Measurements from ENCODE around the gene EIF4E1B.

EIF4E1B gene

GRCh38 chr5:176606875-176607274, 23.6 kb upstream of the EIF4E1B start:
- Histone ChIP-seq H3K27ac (ENCODE audit: low read length, poor library complexity, severe bottlenecking) (no peak overlapping the region), H3K4ac (ENCODE audit: low read depth in 1 of 2, low read length in 2 of 2) (no peak overlapping the region), H2BK5ac (ENCODE audit: low read depth, low read length, poor library complexity, severe bottlenecking) (no peak overlapping the region), H3K14ac (ENCODE audit: low read length in 2 of 2) (no peak overlapping the region), H2BK12ac (ENCODE audit: low read length in 2 of 2) (no peak overlapping the region), H3K18ac (ENCODE audit: low read depth in 1 of 2, low read length in 2 of 2) (no peak overlapping the region), H3K23ac (ENCODE audit: low read length in 2 of 2) (no peak overlapping the region), H3K9ac (ENCODE audit: low read length) (no peak overlapping the region), H3K9me3 (ENCODE audit: control insufficient read depth, low read length) (no peaks in the 10 kb centered on the region), H3K4me1 (ENCODE audit: control insufficient read depth, insufficient read depth, low read depth, low read length) (peaks cover 25% of the 10 kb centered on the region), H4K8ac (ENCODE audit: low read length) (no peak overlapping the region), H2AK5ac (ENCODE audit: low read length, severe bottlenecking) (no peak overlapping the region), H3K4me3 (ENCODE audit: insufficient read depth in 1 of 2, low read depth in 1 of 2, low read length in 2 of 2) (no peak overlapping the region), H2BK15ac (ENCODE audit: low read depth, poor library complexity, severe bottlenecking) (no peak overlapping the region), H3K27me3 (ENCODE audit: control insufficient read depth in 1 of 2, insufficient read depth in 1 of 2, low read length in 2 of 2) (no peaks in the 10 kb centered on the region), H4K91ac (ENCODE audit: low read length) (no peak overlapping the region), H3K79me1 (replicated peaks; ENCODE audit: low read length, poor library complexity, severe bottlenecking) (peaks cover 36% of the 10 kb centered on the region), H2BK120ac (ENCODE audit: low read depth, low read length) (no peak overlapping the region), H3K4me2 (ENCODE audit: low read length, poor library complexity, severe bottlenecking) (no peak overlapping the region), H2AFZ (ENCODE audit: low read depth, low read length) (no peak overlapping the region), H3K36me3 (ENCODE audit: control insufficient read depth in 1 of 2, insufficient read depth in 2 of 2, low read depth in 1 of 2, low read length in 2 of 2) (peaks cover 0 to 8% of the 10 kb centered on the region in 2 experiments)
- no peak for DNase-seq
- WGBS, result 93% methylated on average over 3 of the region's 3 CpGs

DNA sequence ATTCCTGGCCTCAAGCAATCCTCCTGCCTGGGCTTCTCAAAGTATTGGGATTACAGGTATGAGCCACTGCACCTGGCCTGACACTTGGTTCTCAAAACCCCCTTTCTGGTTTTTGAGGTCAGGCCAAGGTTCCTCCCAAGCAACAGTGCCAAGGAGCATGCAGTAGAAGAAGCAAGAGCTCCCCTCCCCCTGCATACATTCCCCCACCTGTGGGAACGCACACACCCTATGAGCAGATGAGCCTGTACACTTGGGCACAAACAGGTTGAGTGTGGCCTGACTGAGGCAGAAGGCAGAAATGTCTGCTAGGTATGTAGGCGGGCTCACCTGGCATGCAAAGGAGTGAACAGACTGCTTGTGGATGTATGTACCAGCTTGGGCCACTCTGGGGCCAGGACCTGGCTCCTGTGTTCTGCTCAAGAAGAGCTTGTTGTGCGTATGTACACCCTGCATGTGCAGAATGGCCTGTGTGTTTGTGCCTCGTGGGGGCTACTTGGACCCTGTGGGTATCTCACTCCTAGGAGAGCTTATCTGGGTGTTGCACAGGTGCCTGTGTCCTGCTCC, 22.3 kb upstream of the EIF4E1B start:
- no peak for DNase-seq
- Histone ChIP-seq H3K14ac (ENCODE audit: low read length in 2 of 2) (no peak overlapping the region), H3K79me1 (replicated peaks; ENCODE audit: low read length, poor library complexity, severe bottlenecking) (peaks cover 29% of the 10 kb centered on the region), H2BK12ac (ENCODE audit: low read length in 2 of 2) (peak overlapping the region in 1 of 2 experiments; percentile 4), H4K91ac (ENCODE audit: low read length) (no peak overlapping the region), H3K4ac (ENCODE audit: low read depth in 1 of 2, low read length in 2 of 2) (no peak overlapping the region), H3K18ac (ENCODE audit: low read depth in 1 of 2, low read length in 2 of 2) (no peak overlapping the region), H2BK120ac (ENCODE audit: low read depth, low read length) (no peak overlapping the region), H2AK5ac (ENCODE audit: low read length, severe bottlenecking) (no peak overlapping the region), H3K4me1 (ENCODE audit: control insufficient read depth, insufficient read depth, low read depth, low read length) (peaks cover 23% of the 10 kb centered on the region), H2BK5ac (ENCODE audit: low read depth, low read length, poor library complexity, severe bottlenecking) (no peak overlapping the region), H4K8ac (ENCODE audit: low read length) (no peak overlapping the region), H3K27me3 (ENCODE audit: control insufficient read depth in 1 of 2, insufficient read depth in 1 of 2, low read length in 2 of 2) (no peaks in the 10 kb centered on the region), H3K23ac (ENCODE audit: low read length in 2 of 2) (no peak overlapping the region), H3K9me3 (ENCODE audit: control insufficient read depth, low read length) (no peaks in the 10 kb centered on the region), H3K4me3 (ENCODE audit: insufficient read depth in 1 of 2, low read depth in 1 of 2, low read length in 2 of 2) (no peak overlapping the region), H3K4me2 (ENCODE audit: low read length, poor library complexity, severe bottlenecking) (no peak overlapping the region), H2BK15ac (ENCODE audit: low read depth, poor library complexity, severe bottlenecking) (no peak overlapping the region), H3K27ac (ENCODE audit: low read length, poor library complexity, severe bottlenecking) (no peak overlapping the region), H3K9ac (ENCODE audit: low read length) (no peak overlapping the region), H2AFZ (ENCODE audit: low read depth, low read length) (no peak overlapping the region), H3K36me3 (ENCODE audit: control insufficient read depth in 1 of 2, insufficient read depth in 2 of 2, low read depth in 1 of 2, low read length in 2 of 2) (peaks cover 0 to 8% of the 10 kb centered on the region in 2 experiments)
- 97% methylated on average over 4 of the region's 4 CpGs for WGBS

DNA sequence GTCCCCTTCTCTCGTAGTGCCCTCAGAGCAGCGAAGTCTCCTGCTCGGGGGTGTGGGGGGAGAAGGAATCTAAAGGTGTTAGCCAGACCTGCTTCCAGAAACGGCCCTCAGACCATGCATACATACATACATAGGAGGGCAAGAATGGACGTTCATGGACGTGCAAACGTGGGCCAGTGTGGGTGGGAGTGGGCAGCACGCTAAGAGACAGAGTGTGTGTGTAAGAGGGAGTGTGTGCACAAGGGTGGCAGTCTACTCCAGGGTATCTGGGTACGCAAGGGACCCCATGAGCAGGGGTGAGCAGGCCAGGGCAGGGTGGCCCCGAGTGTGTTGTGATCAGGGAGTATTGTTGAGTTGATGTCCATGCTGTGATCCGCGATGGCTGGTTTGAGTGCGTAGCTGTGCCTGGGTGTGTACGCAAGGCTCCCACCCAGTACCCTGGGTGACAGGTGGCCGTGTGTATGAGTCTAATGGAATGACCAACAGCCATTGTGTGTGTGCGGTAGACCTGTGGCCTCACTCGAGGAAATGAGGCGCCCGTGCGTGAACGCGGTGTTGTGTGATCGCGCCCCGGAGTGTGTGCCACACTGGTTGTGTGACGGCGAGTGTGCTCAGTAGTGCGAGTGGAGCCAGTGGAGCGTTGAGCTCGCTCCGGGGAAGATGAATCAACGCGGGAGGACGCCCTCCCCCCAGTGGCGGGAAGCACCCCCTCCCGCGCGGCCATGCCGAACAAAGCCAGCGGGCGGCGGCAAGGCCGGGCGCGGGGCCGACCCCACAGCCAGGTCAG, 21.3 kb upstream of the EIF4E1B start:
- Histone ChIP-seq H2BK5ac (ENCODE audit: low read depth, low read length, poor library complexity, severe bottlenecking) (no peak overlapping the region), H2BK15ac (ENCODE audit: low read depth, poor library complexity, severe bottlenecking) (no peak overlapping the region), H3K36me3 (ENCODE audit: control insufficient read depth in 1 of 2, insufficient read depth in 2 of 2, low read depth in 1 of 2, low read length in 2 of 2) (peaks cover 0 to 8% of the 10 kb centered on the region in 2 experiments), H2BK12ac (ENCODE audit: low read length in 2 of 2) (no peak overlapping the region), H3K27ac (ENCODE audit: low read length, poor library complexity, severe bottlenecking) (no peak overlapping the region), H4K91ac (ENCODE audit: low read length) (peak overlapping the region; percentile 28), H3K4ac (ENCODE audit: low read depth in 1 of 2, low read length in 2 of 2) (no peak overlapping the region), H3K9ac (ENCODE audit: low read length) (peak overlapping the region; percentile 22), H3K4me3 (ENCODE audit: insufficient read depth in 1 of 2, low read depth in 1 of 2, low read length in 2 of 2) (peak overlapping the region; percentile 79), H3K18ac (ENCODE audit: low read depth in 1 of 2, low read length in 2 of 2) (peak overlapping the region in 1 of 2 experiments; percentile 41), H3K4me1 (ENCODE audit: control insufficient read depth, insufficient read depth, low read depth, low read length) (peaks cover 27% of the 10 kb centered on the region), H3K14ac (ENCODE audit: low read length in 2 of 2) (peak overlapping the region in 1 of 2 experiments; percentile 30), H3K79me1 (replicated peaks; ENCODE audit: low read length, poor library complexity, severe bottlenecking) (peaks cover 22% of the 10 kb centered on the region), H2AK5ac (ENCODE audit: low read length, severe bottlenecking) (no peak overlapping the region), H3K23ac (ENCODE audit: low read length in 2 of 2) (no peak overlapping the region), H2AFZ (ENCODE audit: low read depth, low read length) (no peak overlapping the region), H3K9me3 (ENCODE audit: control insufficient read depth, low read length) (no peaks in the 10 kb centered on the region), H2BK120ac (ENCODE audit: low read depth, low read length) (no peak overlapping the region), H3K4me2 (ENCODE audit: low read length, poor library complexity, severe bottlenecking) (peak overlapping the region; percentile 88), H4K8ac (ENCODE audit: low read length) (no peak overlapping the region), H3K27me3 (ENCODE audit: control insufficient read depth in 1 of 2, insufficient read depth in 1 of 2, low read length in 2 of 2) (no peaks in the 10 kb centered on the region)
- no peak for DNase-seq
- 43% methylated on average over 41 of the region's 46 CpGs for WGBS

DNA sequence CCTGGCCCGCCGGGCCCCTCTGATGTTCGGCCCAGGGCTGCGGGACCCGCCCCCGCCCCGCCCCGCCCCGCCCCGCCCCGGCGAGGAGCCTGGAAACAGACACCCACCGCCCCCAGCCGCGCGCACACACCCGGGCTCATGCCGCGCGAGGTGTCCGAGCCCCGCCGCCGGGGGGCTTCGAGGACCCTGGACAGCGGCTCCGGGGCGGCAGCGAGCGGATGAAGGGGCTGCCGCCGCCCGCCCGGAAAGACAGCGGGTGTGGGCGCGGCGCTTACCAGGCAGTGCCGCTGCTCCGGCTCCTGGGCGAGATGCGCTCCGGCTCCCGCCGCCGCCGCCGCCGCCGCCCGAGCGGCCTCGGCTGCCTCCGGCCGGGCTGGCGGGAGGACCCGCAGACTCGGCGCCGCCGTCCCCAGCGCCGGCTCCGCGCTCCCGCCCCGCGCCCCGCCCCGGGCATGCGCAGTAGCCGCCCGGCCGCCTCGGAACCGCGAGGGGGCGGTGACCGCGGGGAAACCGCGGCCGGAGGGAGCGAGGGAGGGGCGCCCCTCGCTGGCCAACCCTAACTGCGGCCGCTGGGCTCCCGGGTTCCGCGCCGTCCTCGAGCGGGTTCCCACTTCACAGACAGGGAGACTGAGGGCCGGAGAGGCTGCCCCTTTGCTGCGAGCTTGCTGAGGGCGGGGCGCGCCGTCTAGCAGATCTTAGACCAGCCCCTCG, 20.6 kb upstream of the EIF4E1B start, which contains the start of gene GPRIN1:
GPRIN1 (minus strand) TSS at position 433 of the 711 bp plus-strand sequence. CDS start 10,322 bp downstream, outside the sequence.
- Histone ChIP-seq H3K27me3 (ENCODE audit: control insufficient read depth in 1 of 2, insufficient read depth in 1 of 2, low read length in 2 of 2) (no peaks in the 10 kb centered on the region), H4K91ac (ENCODE audit: low read length) (peak within 1 kb of the TSS; percentile 28), H2BK12ac (ENCODE audit: low read length in 2 of 2) (peak within 1 kb of the TSS in 1 of 2 experiments; percentile 22), H3K23ac (ENCODE audit: low read length in 2 of 2) (no peak within 1 kb of the TSS), H3K27ac (ENCODE audit: low read length, poor library complexity, severe bottlenecking) (no peak within 1 kb of the TSS), H3K4me1 (ENCODE audit: control insufficient read depth, insufficient read depth, low read depth, low read length) (peaks cover 32% of the 10 kb centered on the region), H3K79me1 (replicated peaks; ENCODE audit: low read length, poor library complexity, severe bottlenecking) (peaks cover 22% of the 10 kb centered on the region), H2BK15ac (ENCODE audit: low read depth, poor library complexity, severe bottlenecking) (peak within 1 kb of the TSS; percentile 83), H3K4ac (ENCODE audit: low read depth in 1 of 2, low read length in 2 of 2) (peak within 1 kb of the TSS; percentile 26 to 77), H3K9me3 (ENCODE audit: control insufficient read depth, low read length) (no peaks in the 10 kb centered on the region), H4K8ac (ENCODE audit: low read length) (peak within 1 kb of the TSS; percentile 56), H3K18ac (ENCODE audit: low read depth in 1 of 2, low read length in 2 of 2) (peak within 1 kb of the TSS in 1 of 2 experiments; percentile 41), H2AFZ (ENCODE audit: low read depth, low read length) (peak within 1 kb of the TSS; percentile 69), H3K14ac (ENCODE audit: low read length in 2 of 2) (peak within 1 kb of the TSS in 1 of 2 experiments; percentile 31), H3K4me2 (ENCODE audit: low read length, poor library complexity, severe bottlenecking) (peak within 1 kb of the TSS; percentile 92), H3K9ac (ENCODE audit: low read length) (peak within 1 kb of the TSS; percentile 22), H2BK120ac (ENCODE audit: low read depth, low read length) (no peak within 1 kb of the TSS), H2AK5ac (ENCODE audit: low read length, severe bottlenecking) (no peak within 1 kb of the TSS), H2BK5ac (ENCODE audit: low read depth, low read length, poor library complexity, severe bottlenecking) (no peak within 1 kb of the TSS), H3K36me3 (ENCODE audit: control insufficient read depth in 1 of 2, insufficient read depth in 2 of 2, low read depth in 1 of 2, low read length in 2 of 2) (peaks cover 0 to 8% of the 10 kb centered on the region in 2 experiments), H3K4me3 (ENCODE audit: insufficient read depth in 1 of 2, low read depth in 1 of 2, low read length in 2 of 2) (peak within 1 kb of the TSS; percentile 79 to 81)
- peak; percentile 54 for DNase-seq
- 1% methylated on average over 38 of the region's 101 CpGs for WGBS
